Measurements from ENCODE around the gene AK2. TPM values are rescaled to one million over a fixed set of nuclear protein-coding genes. Genes with fewer than 3 reads are reported as not detected.

AK2 gene
- total RNA-seq, 1 donor from 2014 or later, result 94.6 TPM

- H3K4me3 Mint-ChIP-seq (ENCODE audit: unreplicated experiment), result no peak overlapping the region
- DNase-seq (ENCODE audit: extremely low spot score, unreplicated experiment), result no peak
- no peaks in the 10 kb centered on the region for H3K27me3 Mint-ChIP-seq (ENCODE audit: unreplicated experiment)
- H3K36me3 Mint-ChIP-seq (ENCODE audit: unreplicated experiment), result no peaks in the 10 kb centered on the region
- no peak overlapping the region for H3K27ac Mint-ChIP-seq (ENCODE audit: unreplicated experiment)
- TF ChIP-seq, protein P1, sequence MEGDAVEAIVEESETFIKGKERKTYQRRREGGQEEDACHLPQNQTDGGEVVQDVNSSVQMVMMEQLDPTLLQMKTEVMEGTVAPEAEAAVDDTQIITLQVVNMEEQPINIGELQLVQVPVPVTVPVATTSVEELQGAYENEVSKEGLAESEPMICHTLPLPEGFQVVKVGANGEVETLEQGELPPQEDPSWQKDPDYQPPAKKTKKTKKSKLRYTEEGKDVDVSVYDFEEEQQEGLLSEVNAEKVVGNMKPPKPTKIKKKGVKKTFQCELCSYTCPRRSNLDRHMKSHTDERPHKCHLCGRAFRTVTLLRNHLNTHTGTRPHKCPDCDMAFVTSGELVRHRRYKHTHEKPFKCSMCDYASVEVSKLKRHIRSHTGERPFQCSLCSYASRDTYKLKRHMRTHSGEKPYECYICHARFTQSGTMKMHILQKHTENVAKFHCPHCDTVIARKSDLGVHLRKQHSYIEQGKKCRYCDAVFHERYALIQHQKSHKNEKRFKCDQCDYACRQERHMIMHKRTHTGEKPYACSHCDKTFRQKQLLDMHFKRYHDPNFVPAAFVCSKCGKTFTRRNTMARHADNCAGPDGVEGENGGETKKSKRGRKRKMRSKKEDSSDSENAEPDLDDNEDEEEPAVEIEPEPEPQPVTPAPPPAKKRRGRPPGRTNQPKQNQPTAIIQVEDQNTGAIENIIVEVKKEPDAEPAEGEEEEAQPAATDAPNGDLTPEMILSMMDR (IDR thresholded peaks at IDR 0.05), result no peak
- no peaks in the 10 kb centered on the region for H3K9me3 Mint-ChIP-seq (ENCODE audit: unreplicated experiment)
- H3K4me1 Mint-ChIP-seq (ENCODE audit: unreplicated experiment), result peaks cover 38% of the 10 kb centered on the region
These were observed 51.5 kb downstream of the AK2 start for GRCh38 chr1:32985226-32985625.

DNA sequence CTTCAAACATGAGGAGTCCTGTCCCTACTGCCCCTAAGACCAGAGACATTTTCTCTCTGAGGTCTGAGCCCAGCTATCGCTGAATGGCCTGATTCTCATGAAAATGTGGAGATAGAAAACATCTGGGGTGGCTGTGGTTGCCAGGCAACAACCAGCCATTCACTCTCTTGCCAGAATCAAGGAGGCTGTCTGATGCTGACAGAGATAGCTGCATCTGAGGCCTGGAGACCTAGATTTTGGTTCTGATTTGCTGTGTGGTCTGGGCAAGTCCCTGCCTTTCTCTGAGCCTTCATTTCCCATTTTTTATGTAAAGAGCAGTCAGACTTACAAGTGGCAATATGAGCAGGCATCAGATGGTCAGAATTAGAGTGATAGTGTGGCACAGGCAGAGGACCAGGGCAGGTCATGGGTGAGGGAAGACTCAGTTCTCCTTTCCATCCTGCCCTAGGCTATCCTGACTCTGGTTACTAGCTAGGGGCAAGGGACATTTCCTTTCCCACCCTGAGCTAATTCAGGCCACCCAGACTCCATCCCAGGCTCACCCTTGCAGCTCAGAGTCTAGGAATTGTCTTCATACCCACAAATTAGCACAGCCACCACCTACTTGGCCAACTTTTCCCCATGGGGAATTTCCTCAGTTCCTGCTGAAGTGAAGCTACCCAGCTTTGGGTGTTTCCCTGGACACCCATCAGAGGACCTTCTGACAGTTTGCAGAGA lies 52.1 kb downstream of the AK2 start:
- Mint-ChIP-seq H3K27me3 (ENCODE audit: unreplicated experiment) (no peaks in the 10 kb centered on the region), H3K4me1 (ENCODE audit: unreplicated experiment) (peaks cover 33% of the 10 kb centered on the region), H3K9me3 (ENCODE audit: unreplicated experiment) (no peaks in the 10 kb centered on the region), H3K36me3 (ENCODE audit: unreplicated experiment) (no peaks in the 10 kb centered on the region), H3K27ac (ENCODE audit: unreplicated experiment) (peak overlapping the region; percentile 6), H3K4me3 (ENCODE audit: unreplicated experiment) (no peak overlapping the region)
- TF ChIP-seq, protein P1 (IDR thresholded peaks at IDR 0.05), result no peak
- DNase-seq (ENCODE audit: extremely low spot score, unreplicated experiment), result no peak

- H3K9me3 Mint-ChIP-seq (ENCODE audit: unreplicated experiment), result no peaks in the 10 kb centered on the region
- H3K27ac Mint-ChIP-seq (ENCODE audit: unreplicated experiment), result no peak overlapping the region
- no peaks in the 10 kb centered on the region for H3K27me3 Mint-ChIP-seq (ENCODE audit: unreplicated experiment)
- H3K4me3 Mint-ChIP-seq (ENCODE audit: unreplicated experiment), result no peak overlapping the region
- TF ChIP-seq, protein P1 (IDR thresholded peaks at IDR 0.05), result no peak
- H3K36me3 Mint-ChIP-seq (ENCODE audit: unreplicated experiment), result no peaks in the 10 kb centered on the region
- no peak for DNase-seq (ENCODE audit: extremely low spot score, unreplicated experiment)
- peaks cover 28% of the 10 kb centered on the region for H3K4me1 Mint-ChIP-seq (ENCODE audit: unreplicated experiment)
These were observed 52.6 kb downstream of the AK2 start for GRCh38 chr1:32984090-32984454.

- Mint-ChIP-seq H3K4me1 (ENCODE audit: unreplicated experiment) (peaks cover 21% of the 10 kb centered on the region), H3K36me3 (ENCODE audit: unreplicated experiment) (no peaks in the 10 kb centered on the region), H3K9me3 (ENCODE audit: unreplicated experiment) (no peaks in the 10 kb centered on the region), H3K27me3 (ENCODE audit: unreplicated experiment) (no peaks in the 10 kb centered on the region), H3K4me3 (ENCODE audit: unreplicated experiment) (no peak overlapping the region), H3K27ac (ENCODE audit: unreplicated experiment) (no peak overlapping the region)
- DNase-seq (ENCODE audit: extremely low spot score, unreplicated experiment), result no peak
- TF ChIP-seq, protein P1 (IDR thresholded peaks at IDR 0.05), result no peak
These were observed 53.7 kb downstream of the AK2 start for GRCh38 chr1:32983020-32983419.

GRCh38 chr1:32981003-32981901 lies 55.4 kb downstream of the AK2 start:
- DNase-seq (ENCODE audit: extremely low spot score, unreplicated experiment), result no peak
- Mint-ChIP-seq H3K4me1 (ENCODE audit: unreplicated experiment) (peaks cover 29% of the 10 kb centered on the region), H3K4me3 (ENCODE audit: unreplicated experiment) (peak overlapping the region; percentile 0)

More at GRCh38 chr1:32981003-32981901, 55.4 kb downstream of the AK2 start:
- TF ChIP-seq, protein P1 (IDR thresholded peaks at IDR 0.05), result no peak
- no peaks in the 10 kb centered on the region for H3K9me3 Mint-ChIP-seq (ENCODE audit: unreplicated experiment)
- no peaks in the 10 kb centered on the region for H3K27me3 Mint-ChIP-seq (ENCODE audit: unreplicated experiment)
- no peaks in the 10 kb centered on the region for H3K36me3 Mint-ChIP-seq (ENCODE audit: unreplicated experiment)
- H3K27ac Mint-ChIP-seq (ENCODE audit: unreplicated experiment), result peak overlapping the region; percentile 85
